Stimulated activated CD4-positive, alpha-beta T cell treated with anti-CD3 and anti-CD28 coated beads, Interleukin-1b, Interleukin-23, amount 100 ng/mL, for 1 hour (primary cell): ENCODE measurements around the gene ZAR1.
"Not testable (repeated sequence)": the region's sequence is repeated elsewhere in the genome, so short reads cannot be mapped to it uniquely, and the experiment has no call there.

Experiments used
- DNase-seq, 2 donors: peaks; one replicate each; pipeline ENCODE4 v3.0.0-alpha.2; 2020; ENCODE audit warnings: low read depth in 2 of 2

ZAR1 gene, protein sequence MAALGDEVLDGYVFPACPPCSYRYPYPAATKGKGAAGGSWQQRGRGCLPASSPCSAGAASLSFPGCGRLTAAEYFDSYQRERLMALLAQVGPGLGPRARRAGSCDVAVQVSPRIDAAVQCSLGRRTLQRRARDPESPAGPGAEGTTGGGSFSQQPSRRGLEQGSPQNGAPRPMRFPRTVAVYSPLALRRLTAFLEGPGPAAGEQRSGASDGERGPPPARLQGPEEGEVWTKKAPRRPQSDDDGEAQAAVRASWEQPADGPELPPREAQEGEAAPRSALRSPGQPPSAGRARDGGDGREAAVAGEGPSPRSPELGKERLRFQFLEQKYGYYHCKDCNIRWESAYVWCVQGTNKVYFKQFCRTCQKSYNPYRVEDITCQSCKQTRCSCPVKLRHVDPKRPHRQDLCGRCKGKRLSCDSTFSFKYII

GRCh38 chr4:48490012-48490679 lies at the start of gene ZAR1:
TSS of gene ZAR1 (plus strand) at chr4:48490252. CDS start at chr4:48490292, 40 bp downstream.
- no peak for DNase-seq

DNA sequence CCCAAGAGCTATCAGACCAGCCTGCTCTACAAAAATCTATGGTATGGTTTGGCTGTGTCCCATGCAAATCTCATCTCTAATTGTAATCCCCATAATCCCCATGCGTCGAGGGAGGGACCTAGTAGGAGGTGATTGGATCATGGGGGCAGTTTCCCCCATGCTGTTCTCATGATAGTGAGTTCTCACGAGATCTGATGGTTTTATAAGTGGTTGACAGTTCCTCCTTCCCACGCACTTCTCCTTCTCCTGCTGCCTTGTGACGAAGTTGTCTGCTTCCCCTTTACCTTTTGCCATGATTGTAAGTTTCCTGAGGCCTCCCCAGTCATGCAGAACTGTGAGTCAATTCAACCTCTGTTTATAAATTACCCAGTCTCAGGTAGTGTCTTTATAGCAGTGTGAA lies 49.1 kb upstream of the ZAR1 start:
- DNase-seq = not testable (repeated sequence)

DNA sequence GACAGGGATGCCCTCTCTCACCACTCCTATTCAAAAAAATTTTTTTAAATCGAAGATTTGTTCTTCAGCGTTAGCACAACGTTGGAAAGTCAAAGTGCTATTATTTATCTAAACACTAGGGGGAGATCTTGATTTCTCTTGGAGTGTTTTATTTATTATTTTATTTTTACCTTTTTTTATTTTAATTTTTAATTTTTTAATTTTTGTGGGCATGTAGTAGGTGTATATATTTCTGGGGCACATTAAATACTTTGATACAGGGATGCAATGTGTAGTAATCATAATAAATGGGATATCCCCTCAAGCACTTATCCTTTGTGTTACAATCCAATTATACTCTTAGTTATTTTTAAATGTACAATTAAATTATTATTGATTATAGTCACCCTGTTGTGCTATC lies 44.3 kb upstream of the ZAR1 start:
- DNase-seq = no peak

DNA sequence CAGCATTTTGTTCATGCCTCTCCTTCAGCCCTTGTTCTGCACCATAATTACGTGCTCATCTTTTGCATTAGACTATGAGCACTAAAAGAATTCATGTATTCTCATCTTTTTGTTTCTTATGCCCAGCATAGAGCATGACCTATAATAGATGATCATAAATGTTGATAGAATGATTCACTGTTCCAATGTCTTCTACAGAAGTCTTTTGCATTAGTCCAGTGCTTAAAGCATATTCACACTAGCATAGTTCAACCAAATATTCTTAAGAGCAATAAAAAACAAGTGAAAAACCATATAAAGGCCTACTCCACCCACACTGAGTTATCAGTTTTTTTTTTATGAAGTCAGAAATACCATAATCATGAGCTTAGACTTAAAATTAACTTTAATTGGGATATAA lies 43.4 kb upstream of the ZAR1 start:
- no peak for DNase-seq

- no peak for DNase-seq
Measured at GRCh38 chr4:48449151-48449550, 40.9 kb upstream of the ZAR1 start.

DNA sequence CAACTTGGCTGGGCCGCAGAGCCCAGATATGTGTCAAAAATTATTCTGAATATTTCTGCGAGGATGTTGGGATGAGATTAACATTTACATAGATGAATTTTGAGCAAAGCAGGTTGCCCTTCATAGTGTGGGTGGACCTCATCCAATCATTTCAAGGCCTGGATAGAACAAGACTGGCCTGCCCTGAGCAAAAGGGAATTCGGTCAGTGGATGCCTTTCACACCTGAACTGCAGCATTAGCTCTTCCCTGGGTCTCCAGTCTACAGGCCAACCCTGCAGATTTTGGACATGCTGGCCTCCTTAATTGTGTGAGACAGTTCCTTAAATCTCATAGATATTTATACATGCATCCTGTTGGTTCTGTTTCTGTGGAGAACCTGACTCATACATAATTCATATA lies 39.3 kb upstream of the ZAR1 start:
- no peak for DNase-seq

GRCh38 chr4:48451656-48452055 lies 38.4 kb upstream of the ZAR1 start:
- not testable (repeated sequence) for DNase-seq

- DNase-seq = no peak
Measured at GRCh38 chr4:48454591-48454990, 35.5 kb upstream of the ZAR1 start.

- DNase-seq = no peak
Measured at GRCh38 chr4:48461000-48461399, 29.1 kb upstream of the ZAR1 start.

DNA sequence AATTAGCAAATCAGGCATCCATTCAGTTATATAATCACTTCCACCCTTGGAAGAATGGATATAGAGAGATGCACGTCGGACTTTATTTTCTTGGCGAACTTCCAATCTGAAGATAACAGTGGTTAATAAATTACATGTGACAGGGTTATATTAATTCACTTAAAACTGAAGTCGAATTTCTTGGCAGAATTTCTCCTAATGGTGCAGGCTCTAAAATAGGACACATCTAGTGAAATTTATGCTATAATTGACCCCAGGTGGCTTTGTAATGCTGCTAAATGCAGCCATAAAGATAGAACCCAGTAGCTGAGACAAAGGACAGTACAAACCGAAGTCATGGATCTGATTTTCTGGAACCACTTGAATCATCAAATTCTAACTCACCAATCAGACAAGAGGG lies 27.7 kb upstream of the ZAR1 start:
- DNase-seq = no peak

DNA sequence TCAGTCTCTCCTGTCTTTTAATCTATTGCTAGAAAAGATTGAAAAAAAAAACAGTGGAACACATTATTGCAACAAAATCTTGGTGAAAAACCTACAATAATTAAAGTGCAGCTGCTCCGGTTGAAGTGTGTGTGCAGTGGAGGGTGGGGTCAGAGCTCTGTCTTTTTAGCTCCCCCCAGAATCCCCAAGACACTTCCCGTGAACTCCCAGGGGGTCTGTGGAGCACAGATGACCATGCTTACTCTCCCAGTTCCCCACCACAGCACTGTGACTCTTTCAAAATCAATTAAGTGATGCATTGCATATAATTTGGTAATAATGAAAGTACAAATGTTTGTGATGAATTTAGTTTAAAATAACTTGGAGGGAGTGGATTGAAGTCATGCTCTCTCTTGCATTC lies 22.6 kb upstream of the ZAR1 start:
- DNase-seq = no peak

DNA sequence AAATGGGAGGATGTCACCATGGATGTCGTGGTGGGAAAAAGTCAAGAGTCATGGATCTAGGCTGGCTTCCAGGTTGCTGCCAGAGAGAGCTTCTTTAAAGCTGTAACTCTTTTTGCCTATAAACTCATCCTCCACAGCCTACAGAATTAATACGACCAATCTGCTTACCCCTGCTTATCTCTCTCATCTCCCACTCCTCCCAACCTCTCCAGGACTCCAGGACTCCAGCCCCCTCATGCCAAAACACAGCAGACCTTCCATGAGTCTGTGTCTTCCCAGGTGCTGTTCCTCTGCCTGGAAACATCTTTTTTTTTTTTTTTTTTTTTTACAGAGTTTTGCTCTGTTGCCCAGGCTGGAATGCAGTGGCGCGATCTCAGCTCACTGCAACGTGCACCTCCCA lies 22.2 kb upstream of the ZAR1 start:
- no peak for DNase-seq

- no peak for DNase-seq
Measured at GRCh38 chr4:48470137-48470536, 19.9 kb upstream of the ZAR1 start.

- no peak for DNase-seq
Measured at GRCh38 chr4:48470570-48470969, 19.5 kb upstream of the ZAR1 start.

- DNase-seq = no peak
Measured at GRCh38 chr4:48472794-48473193, 17.3 kb upstream of the ZAR1 start.

DNA sequence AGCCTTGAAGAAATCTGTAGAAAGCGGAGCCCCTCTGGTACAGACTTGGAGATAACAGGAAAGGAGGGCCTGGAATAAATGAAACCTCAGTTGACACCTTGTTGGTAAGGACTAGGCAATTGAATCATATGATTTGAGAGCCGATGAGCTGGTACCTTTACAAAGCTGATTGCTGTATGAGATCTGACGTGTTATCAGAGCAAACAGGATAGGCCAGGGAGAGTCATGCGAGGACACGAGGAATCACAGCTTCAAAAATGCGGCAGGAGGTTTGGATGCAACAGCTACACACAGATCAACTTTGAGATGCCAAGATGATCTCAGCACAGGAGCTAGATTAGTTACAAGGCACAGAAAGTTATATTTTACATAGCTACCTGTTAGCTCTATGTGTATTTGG lies 14.3 kb upstream of the ZAR1 start:
- no peak for DNase-seq

GRCh38 chr4:48478273-48478672 lies 11.8 kb upstream of the ZAR1 start:
- no peak for DNase-seq

- no peak for DNase-seq
Measured at GRCh38 chr4:48481581-48481980, 8.5 kb upstream of the ZAR1 start.

DNA sequence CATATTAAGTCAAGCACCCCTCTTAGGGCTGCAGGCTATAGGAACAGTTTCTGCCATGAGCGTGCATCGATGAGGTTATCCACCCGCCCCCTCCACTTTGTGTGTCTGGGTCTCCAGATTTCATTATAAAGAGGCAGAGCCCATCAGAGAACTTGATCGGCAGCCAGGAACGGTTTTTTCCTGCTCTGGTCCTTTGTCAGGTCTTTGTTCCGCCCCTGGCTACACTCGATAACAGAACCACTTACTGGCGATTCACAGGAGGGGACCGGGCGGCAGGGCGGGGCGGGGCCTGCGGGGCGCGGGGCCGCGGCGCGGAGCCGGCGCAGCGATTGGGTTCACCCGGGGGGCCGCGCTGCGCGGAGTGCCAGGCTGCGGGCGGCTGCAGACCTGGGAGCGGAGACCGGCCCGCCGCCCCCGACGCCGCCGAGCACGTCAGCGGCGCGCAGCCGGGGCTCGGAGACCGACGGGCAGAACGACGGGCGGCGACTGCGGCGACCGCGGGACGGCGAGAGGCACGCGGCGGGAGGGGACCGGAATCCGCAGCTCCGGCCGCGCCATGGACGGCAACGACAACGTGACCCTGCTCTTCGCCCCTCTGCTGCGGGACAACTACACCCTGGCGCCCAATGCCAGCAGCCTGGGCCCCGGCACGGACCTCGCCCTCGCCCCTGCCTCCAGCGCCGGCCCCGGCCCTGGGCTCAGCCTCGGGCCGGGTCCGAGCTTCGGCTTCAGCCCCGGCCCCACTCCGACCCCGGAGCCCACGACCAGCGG lies 6.9 kb upstream of the ZAR1 start, which contains the start of gene SLC10A4:
Gene SLC10A4, plus strand, starts transcription at position 338 of the 771 bp plus-strand sequence. Its CDS starts 219 bp downstream, at position 557.
- no peak for DNase-seq

- no peak for DNase-seq
Measured at GRCh38 chr4:48483777-48484493, 6.1 kb upstream of the ZAR1 start.

DNA sequence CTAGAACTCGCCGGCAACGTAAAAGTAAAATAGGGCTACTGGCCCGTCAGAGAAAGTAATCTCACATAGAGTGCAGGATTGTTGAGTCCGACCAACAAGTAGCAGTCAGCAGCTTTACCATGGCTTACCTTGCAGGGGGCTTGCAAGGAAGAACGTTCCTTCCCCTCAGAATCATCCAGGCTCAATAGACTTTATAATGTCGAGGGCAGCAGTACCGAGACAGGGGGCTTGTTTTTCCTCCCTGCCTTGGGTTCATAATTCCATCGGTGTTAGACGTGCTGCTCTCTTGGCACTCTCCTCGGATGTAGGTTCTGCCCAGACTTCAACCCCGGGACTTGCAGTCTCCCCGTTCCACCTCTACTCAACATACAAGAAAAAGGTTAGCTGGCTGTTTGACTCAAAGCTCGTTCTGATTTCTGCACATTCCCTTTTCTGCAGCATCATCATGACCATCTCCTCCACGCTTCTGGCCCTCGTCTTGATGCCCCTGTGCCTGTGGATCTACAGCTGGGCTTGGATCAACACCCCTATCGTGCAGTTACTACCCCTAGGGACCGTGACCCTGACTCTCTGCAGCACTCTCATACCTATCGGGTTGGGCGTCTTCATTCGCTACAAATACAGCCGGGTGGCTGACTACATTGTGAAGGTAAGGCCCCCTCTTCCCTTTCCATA lies 5.4 kb upstream of the ZAR1 start:
- DNase-seq = no peak
